ENCODE results near the gene PARVA.

Gene PARVA

DNA sequence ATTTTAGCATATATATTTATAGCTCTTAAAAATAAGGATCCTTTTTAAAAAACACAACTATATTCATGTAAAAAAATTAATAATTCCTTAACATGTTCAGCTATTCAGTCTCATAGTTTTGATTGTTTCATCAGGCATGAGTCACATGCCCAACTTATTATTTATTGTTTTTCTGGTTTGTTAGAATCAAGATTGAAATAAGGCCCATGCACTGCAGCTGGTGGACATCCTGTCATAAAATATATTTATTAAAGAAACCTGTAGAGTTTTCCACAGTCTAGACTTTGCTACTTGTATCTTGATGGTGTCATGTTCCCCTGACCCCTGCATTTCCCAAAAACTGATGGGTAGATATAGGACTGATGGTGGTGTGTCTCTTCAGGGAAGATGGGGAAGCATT lies 77.4 kb downstream of the PARVA start:
- in situ Hi-C loops (cut with HindIII; ENCODE audit: low sequenced_read_pairs), result loop anchor here (5.0 kb wide), 1 partner anchor 77 kb away; the partner anchor contains the start of gene PARVA

DNA sequence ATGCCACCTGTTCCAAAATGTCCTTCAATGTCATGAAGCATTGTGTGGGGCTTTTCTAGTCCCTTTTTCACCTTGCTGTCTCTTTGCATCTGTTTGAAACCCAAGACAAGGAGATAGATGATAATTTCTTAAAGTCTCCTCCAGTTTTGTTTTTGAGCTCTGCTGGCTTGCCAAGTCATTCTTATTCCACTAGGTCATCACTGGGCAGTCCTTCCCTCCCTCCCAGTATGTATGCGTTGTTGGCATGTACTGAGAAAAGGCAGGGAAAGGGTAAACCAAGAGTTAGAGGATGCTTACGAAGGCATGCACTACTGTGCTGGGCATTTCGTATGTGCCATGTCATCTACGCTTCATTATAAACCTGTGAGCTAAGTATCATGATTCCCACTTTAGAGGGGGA lies 78.6 kb downstream of the PARVA start:
- in situ Hi-C loops (cut with HindIII; ENCODE audit: low sequenced_read_pairs), result no loop called here

DNA sequence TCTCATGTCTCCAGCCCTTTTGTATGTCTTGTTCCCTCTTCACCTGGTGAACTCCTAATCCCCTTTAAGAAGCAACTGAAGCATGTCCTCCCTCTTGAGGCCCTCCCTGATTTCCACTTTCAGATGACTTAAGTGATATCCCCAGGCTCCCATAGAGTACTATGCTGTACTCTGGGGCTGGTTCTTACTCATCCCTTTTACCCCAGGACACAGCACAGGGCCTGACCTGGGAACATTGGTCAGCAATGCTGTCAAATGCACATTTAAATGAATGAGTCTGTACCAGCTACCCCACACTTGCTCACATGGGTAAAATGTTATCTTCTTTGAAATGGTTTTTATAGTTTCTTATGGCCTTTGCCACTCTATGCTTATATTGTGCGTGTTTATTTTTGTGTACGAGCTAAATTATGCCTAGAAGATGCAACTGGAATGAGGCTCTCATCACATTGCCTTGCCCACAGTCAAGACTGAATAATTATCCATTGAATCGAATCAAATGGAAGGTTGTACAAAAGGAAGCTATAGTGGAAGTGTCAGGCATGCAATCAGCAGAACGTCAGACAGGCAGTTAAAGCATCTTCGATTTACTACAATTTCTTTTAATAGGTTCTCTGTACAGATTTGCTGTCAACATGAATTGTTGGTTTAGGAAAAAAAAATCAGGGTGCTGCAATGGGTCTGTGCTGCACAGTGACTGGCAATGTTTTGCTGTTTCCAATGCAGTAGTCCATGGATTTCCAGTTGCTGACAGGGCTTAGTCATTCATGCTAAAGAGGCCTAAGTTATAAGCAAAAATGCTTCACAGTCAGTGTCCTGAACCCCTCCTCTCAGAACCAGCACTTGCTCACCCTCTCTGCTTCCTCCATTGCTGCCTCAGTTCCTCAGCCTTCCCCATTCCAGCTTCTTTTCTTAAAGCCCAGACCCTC lies 79.5 kb downstream of the PARVA start:
- in situ Hi-C loops (cut with HindIII; ENCODE audit: low sequenced_read_pairs), result no loop called here

DNA sequence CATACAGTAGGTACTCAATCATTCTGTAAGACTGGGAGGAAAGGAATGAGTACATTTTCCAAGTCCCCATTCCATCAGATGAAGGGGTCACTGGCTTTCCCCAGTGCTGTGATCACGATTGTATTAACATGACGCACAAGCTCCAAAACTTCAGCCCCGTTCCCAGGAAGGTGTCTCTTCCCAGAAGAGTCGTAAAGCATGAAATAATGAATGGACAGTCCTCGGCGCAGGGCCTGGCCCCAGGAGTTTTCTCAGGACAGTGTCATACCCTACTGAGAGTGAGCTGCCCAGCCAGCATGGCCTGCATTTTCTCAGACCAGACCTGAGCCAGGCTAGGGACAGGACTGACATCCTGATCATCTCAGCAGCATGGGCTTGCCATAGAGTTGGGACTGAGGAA lies 80.7 kb downstream of the PARVA start:
- in situ Hi-C loops (cut with HindIII; ENCODE audit: low sequenced_read_pairs), result no loop called here

DNA sequence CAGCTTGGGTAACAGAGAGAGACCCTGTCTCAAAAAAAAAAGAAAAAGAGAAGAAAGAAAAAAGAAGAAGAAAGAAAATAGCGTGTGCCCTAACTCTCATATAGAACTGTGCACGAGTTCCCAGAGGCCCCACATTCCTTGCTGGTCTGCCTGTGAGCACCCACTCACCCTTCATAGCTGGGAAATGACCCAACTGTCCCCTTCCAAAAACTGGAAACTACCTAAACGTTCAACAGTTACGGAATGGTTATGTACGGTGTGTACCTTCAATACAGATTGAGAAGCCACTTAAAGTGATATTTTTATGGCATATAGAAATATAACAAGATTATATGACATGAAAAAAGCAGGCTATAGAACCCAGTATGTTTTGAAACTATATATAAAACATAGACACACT lies 82.0 kb downstream of the PARVA start:
- in situ Hi-C loops (cut with HindIII; ENCODE audit: low sequenced_read_pairs), result no loop called here

DNA sequence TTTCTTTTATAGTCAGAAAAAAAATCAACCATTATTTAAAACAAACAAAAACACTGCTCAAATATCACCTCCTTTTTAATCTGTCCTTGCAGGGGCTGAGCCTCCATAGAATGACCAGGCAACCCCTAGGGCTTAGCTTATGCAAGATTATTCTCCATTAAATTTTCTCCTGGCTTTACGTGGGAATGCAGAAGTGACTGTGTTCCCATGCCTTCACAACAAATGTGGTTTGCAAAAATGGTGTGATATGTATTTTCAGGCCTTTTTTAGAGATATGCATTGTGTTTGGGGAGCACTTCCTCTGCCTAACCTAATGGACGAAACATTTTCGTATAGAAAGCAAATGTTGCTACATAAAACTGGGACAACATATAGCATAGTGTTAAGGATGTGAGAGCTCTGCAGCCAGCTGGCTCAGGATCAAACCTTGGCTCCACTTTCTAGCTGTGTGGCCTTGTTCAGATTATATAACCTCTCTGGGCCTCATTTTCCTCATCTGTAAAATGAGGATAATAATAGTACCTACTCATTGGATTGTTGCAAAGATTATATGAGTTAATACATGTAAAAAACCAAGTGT lies 82.6 kb downstream of the PARVA start:
- in situ Hi-C loops (cut with HindIII; ENCODE audit: low sequenced_read_pairs), result no loop called here

DNA sequence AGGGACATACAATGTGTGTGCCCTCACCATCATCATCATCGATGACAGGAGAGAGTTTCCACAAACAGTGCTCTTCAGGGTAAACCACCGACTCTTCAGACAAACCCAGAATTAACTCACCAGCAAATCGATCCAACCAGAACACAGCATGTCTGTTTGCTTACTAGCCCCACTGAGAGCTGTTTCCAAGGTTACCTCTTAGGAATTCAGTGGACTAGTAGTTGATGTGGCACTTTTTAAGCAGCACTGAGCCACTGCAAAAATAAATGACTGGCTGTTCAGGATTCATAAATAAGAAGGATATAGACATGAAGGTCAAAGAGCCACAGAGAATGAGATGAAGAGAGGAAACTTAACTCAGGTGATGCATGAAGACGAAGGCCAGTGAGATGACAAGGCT lies 83.1 kb downstream of the PARVA start:
- in situ Hi-C loops (cut with HindIII; ENCODE audit: low sequenced_read_pairs), result no loop called here

DNA sequence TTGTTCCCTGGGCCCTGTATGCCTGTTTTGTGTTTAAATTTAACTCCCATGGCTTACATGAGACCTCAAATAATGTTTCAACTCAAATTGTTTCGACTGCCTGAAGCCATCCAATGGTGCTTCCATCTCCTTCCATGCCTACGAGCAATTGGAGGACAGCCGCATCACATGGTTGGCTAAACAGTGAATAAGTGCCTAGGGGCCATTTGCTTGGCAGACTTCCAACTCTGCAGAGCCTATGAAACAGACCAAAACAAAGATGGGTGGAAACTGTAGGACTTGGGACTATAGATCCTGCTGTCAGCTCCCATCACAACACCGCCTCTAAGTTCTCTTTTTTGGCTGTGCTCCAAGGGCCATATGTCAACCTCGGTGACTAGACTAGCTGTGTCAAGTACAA lies 84.1 kb downstream of the PARVA start:
- in situ Hi-C loops (cut with HindIII; ENCODE audit: low sequenced_read_pairs), result no loop called here

DNA sequence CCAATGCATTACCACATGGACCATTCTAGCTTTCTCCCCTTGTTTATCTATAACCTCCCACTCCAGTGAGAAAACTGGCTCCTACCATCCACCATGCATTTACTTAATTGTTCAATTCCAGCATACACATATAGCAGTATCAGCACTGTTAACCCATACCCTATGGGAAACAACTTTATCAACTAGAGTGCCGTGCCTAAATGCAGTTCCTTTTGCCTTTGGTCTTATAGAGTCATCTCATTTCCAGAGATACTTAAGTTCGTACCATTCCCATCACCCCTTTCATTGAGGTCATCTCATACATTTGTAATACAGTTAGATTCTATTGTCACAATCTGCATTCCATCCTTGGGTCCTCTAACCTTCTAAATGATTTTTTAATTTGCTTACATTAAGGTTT lies 86.9 kb downstream of the PARVA start:
- in situ Hi-C loops (cut with HindIII; ENCODE audit: low sequenced_read_pairs), result no loop called here

DNA sequence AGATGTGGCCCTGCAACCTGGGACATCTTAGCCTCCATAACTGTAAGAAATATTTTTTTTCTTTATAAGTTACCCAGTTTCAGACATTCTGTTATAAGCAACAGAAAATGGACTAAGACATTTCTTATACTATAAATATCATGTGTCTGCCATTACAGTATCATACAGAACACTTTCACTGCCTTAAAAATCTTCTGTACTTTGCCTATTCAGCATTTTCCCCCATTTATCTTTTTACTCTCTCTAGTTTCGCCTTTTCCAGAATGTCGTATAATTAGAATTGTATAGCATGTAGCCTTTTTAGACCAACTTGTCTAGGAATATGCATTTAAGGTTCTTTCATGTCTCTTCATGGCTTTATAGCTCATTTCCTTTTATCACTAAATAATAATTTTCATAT lies 88.0 kb downstream of the PARVA start:
- in situ Hi-C loops (cut with HindIII; ENCODE audit: low sequenced_read_pairs), result no loop called here

DNA sequence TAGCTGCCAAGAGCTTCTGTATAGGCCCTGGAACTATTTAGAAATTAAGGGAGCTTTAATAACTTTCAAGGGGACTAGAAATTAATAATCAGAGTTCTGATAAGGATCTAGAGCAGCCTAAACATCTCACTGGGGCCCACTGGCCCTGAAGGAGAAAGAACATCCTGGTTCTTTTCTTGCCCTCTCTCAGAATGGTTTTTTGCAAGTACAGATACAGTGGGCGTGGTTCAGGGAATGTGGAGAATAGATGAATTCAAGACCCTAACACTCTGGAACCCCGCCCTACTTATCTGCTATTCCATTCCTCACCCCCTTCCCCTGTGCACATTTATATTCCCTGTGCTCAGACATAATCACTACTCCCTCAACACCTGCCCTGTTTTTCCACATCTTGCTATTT lies 90.2 kb downstream of the PARVA start:
- in situ Hi-C loops (cut with HindIII; ENCODE audit: low sequenced_read_pairs), result no loop called here

DNA sequence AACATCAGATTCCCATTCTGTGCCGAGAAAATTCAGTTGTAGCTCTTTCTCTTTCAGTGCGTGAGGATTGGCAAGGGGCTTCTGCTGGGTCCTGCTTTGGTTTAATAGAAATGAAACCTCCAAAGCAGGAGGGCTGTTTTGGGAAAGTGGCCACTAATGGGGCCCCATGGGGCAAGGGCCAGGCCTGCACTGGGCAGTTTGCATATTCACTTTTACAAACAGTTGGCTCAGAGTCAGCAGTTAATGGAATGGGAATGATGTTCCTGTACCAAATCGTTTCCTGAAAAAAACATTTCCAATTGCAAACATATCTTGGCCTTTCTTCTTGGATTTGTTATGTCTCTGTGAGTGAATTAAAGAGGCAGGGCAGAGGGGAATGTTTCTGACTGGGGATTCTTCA lies 92.1 kb downstream of the PARVA start:
- in situ Hi-C loops (cut with HindIII; ENCODE audit: low sequenced_read_pairs), result no loop called here

DNA sequence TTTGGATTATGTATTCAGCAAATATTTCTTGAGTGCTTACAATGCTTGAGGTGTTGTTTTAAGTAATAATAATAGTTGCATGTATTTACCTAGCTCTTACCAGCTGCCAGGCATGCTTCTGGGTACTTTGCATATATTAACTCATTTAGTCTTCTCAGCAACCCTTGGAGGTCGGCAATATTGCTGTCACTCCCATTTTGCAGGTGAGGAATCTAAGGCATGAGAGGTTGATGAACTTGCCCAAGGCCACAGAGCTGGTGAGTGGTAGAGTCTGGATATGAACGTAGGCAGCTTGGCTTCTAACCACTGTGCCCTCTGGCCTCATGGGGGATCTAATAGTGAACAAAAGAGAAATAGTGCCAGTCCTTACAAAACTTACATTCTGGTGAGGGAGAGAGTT lies 92.9 kb downstream of the PARVA start:
- in situ Hi-C loops (cut with HindIII; ENCODE audit: low sequenced_read_pairs), result no loop called here

DNA sequence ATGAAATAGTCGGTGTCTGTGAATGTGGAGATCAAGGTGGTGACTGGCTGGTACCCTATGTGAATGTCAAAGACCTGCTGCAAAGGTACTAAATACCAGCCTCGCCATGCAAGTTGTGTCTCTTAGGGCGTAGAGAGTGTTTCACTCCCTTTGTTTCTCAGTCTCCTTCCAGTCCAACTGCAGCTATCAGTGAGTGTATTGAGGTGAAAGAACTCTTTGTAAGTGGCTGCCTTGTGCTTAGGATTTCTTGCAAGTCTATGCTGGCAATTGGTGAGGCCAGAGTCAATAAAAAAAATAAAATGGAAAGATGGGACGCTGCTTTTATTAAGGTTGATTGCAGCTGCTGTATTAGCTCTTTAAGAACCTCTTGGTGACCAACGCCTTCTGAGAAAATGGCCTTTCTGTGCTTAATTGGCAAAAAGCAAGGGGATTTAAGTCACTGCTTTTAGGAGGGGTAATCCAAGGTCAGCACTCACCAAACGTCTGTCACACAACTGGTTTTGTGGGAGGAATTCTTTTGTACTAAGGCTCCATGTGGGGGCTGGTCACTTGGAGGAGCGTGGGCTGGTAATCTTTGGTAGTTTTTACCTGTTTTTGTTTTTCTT lies 95.1 kb downstream of the PARVA start:
- in situ Hi-C loops (cut with HindIII; ENCODE audit: low sequenced_read_pairs), result no loop called here

DNA sequence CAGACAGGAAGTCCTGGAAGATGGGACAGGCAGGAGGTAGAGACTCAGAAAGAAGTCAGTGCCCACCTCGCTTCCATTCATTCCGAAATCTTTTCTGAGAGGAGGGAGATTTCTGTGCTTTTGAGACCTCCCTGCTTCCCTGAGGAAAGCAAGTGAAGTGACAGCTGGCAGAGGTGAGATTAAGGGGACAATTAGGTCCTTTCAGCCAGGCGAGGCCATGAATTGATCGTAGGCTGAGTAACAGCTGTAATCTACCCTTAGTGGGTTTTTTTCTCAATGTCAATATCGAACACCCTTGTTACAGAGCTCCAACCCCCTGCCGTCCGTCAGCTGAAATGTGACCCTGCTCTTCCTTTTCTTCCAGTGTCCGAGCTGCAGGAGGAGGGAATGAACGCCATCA lies 96.0 kb downstream of the PARVA start:
- in situ Hi-C loops (cut with HindIII; ENCODE audit: low sequenced_read_pairs), result no loop called here

DNA sequence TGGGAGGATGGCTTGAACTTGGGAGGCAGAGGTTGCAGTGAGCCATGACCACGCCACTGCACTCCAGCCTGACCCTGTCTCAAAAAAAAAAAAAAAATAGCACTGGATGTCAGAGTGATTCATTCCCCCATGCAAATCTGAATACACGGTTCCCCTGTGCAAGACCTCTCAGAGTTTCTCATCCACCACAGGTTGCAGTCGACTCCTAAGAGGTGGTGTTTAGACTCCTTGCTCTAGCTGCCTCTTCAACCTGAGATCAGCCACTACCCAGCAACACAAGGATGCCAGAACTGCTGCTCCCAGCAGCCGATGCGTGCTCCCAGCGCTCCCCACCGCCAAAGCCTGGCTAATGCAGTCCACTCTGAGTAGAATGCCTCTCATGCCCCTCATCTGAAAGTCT lies 97.5 kb downstream of the PARVA start:
- in situ Hi-C loops (cut with HindIII; ENCODE audit: low sequenced_read_pairs), result no loop called here

DNA sequence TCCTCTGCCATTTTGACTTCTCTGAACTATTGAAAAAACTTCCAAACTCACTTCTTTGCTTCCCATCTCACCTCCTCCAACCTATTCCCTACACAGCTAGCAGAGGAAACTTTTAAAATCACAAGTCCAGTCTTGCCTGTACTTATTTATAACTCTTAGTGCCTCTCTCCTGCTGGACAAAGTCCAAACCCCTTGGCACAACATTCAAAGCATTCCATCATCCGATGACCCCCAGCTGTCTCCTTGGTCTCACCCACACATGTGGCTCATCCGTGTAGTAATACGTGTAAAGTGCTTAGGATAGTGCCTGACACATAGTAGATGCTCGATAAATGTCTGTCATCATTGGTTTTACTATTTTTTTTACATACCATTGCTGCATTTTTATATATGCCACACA lies 101.4 kb downstream of the PARVA start:
- in situ Hi-C loops (cut with HindIII; ENCODE audit: low sequenced_read_pairs), result no loop called here

DNA sequence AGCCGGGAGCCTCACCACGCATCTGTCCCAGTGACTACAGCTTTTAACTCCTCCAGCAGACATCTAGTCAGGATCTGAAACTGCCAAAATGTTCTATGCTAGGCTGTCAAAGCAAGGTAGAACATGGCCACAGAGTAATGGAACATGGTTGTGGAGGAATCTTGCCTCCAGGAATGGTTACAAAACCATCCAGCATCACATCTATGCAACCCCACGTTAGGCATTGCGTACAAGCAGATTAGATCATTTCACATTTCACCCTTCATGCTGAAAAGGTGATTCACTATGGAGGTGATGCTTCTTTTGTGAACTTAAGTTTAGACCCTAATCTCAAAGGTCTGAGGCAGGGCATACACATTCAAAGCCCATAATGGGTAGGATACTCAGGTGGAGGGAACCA lies 103.0 kb downstream of the PARVA start:
- in situ Hi-C loops (cut with HindIII; ENCODE audit: low sequenced_read_pairs), result loop anchor here (5.0 kb wide), 2 partner anchors 48 to 183 kb away; no protein-coding TSS in a partner anchor

DNA sequence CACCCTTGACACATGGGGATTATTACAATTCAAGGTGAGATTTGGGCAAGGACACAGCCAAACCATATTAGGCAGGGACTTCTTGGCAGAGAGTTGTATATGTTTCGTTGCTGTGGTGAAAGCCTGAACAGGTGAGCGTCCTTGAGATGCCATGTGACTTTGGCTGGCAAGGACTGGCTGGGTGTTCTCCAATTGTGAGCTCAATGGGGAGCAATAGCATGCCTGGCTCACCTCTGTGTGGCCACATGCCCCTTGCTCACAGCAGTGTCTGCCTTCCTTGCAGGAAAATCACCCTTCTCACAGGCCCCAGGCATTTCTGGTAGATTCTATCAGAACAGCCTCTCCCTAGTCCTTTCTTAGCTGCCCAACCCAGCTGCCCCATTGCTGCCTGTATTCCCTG lies 105.5 kb downstream of the PARVA start:
- in situ Hi-C loops (cut with HindIII; ENCODE audit: low sequenced_read_pairs), result loop anchor here (5.0 kb wide), 2 partner anchors 51 to 186 kb away; no protein-coding TSS in a partner anchor

DNA sequence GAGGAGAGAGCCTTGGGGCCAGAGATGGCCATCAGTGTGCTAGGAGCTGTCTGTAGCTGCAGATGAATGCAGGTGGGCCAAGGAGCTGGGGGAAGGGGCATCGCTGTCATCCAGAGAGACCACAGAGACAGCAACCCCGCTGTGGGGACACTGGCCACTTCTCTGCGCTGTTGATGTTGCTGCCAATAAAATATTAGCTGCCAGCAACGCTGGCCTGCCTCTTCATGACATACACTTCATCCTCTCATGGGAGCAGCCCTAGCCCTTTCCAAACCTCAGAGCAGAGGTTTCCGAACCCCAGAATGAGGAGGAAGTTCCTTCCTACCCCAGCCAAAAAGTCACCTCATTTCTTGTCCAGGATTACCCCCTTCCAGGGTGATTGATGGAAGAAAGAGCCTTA lies 106.2 kb downstream of the PARVA start:
- in situ Hi-C loops (cut with HindIII; ENCODE audit: low sequenced_read_pairs), result loop anchor here (5.0 kb wide), 2 partner anchors 51 to 186 kb away; no protein-coding TSS in a partner anchor

DNA sequence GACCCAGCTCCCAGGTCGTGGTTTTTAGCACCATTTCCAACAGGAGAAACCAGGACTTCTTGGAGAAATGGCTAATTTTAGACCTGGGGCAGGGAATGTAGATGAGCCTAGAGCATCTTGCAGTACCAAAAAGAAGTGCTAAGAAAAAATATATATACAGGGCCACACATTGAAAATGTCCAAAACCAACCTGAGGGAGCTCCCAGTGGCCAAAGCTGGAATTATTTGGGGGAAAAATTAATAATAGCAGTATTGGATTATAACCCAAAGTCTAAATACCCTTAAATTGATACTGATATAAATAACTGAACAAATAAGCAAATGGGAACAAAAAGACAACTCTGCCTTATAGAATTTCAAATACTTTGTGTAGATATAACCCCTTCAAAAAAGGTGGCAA lies 108.0 kb downstream of the PARVA start:
- in situ Hi-C loops (cut with HindIII; ENCODE audit: low sequenced_read_pairs), result no loop called here

DNA sequence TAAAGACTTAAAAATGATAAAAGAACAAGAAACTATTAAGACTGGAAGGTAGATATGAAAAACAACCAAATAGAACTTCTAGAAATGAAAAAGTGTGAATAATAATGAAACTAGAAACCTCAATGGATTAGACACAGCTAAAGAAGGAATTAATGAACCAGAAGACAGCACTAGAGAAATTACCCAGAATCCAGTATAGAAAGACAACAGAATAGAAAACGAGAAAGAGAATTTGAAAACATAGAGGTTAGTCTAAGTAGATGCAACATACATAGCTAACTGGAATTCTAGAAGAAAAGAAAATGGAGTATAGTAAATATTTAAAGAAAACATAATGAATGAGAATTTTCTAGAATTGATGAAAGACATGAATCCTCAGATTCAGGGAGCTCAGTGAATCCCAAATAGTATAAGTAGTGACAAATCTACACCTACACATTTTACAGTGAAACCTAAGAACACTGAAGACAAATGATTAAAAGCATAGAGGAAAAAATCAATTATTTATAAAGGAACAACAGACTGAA lies 111.9 kb downstream of the PARVA start:
- in situ Hi-C loops (cut with HindIII; ENCODE audit: low sequenced_read_pairs), result no loop called here

All from endothelial cell of hepatic sinusoid (primary cell).